ENCODE measurements around the gene RGS3.

DNA sequence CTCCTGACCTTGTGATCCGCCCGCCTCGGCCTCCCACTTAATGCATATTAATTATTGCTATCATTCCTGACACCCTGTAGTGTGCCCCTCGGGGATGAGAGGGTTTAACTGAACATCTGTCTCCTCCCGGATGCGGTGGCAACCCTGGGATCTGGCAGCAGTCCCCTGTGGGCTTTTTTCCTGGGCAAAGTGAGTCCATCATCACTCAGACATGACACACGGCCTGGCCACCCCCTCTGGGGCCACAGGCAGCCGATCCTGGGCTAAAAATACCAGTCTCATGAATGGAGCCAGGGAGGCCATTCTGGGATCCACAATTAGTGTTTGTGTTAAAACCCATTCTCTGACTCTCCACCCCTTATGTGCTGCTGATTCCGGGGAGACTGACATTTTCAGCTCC, 161.2 kb downstream of the RGS3 start:
- TF ChIP-seq, protein P1, sequence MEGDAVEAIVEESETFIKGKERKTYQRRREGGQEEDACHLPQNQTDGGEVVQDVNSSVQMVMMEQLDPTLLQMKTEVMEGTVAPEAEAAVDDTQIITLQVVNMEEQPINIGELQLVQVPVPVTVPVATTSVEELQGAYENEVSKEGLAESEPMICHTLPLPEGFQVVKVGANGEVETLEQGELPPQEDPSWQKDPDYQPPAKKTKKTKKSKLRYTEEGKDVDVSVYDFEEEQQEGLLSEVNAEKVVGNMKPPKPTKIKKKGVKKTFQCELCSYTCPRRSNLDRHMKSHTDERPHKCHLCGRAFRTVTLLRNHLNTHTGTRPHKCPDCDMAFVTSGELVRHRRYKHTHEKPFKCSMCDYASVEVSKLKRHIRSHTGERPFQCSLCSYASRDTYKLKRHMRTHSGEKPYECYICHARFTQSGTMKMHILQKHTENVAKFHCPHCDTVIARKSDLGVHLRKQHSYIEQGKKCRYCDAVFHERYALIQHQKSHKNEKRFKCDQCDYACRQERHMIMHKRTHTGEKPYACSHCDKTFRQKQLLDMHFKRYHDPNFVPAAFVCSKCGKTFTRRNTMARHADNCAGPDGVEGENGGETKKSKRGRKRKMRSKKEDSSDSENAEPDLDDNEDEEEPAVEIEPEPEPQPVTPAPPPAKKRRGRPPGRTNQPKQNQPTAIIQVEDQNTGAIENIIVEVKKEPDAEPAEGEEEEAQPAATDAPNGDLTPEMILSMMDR (IDR thresholded peaks at IDR 0.05): no peak
- no peak for TF ChIP-seq POLR2A (IDR thresholded peaks at IDR 0.05)
